Right lobe of liver (tissue), 4 donors: ENCODE measurements around the gene PDE6B.

Experiments
- CTCF ChIP-seq, 4 donors: fragments of 200-600 bp in 3 of 4; fragments of 450-650 bp in 1 of 4; IDR thresholded peaks; one replicate each; pipeline versions ENCODE4 v1.5.1 to v1.8.0; 2016 to 2022; ENCODE audit warnings: antibody characterized with exemption in 4 of 4, mild to moderate bottlenecking in 2 of 4
- POLR2A ChIP-seq: fragments of 450-650 bp; IDR thresholded peaks from one replicate; pipeline ENCODE4 v1.6.1; 2017; ENCODE audit warnings: antibody characterized with exemption, mild to moderate bottlenecking
- donor health status: DM: no; HTN: no; CAD: no.
- donor health status: DM: no; HTN: no; CAD: no.
- donor health status: DM: no; HTN: yes; CAD: no.

- TF ChIP-seq CTCF (IDR thresholded peaks at IDR 0.05), result no peak
- TF ChIP-seq POLR2A, result no peak
Measured at GRCh38 chr4:649751-650310, 24.5 kb downstream of the PDE6B start.
